Cortex of kidney (tissue), 1 donor: ENCODE data around the gene UBE4B.
"Not testable (repeated sequence)": the region's sequence is repeated elsewhere in the genome, so short reads cannot be mapped to it uniquely, and the experiment has no call there.

Source experiments
- DNase-seq: peaks from one replicate; lab custom pipeline; 2025; lab: John Stamatoyannopoulos, UW

Gene UBE4B

GRCh38 chr1:10177876-10178275 is 145.1 kb downstream of the UBE4B start:
- no peak for DNase-seq

- DNase-seq: no peak
Observed at GRCh38 chr1:10178597-10179405, 146.0 kb downstream of the UBE4B start.

- DNase-seq: no peak
Observed at GRCh38 chr1:10179406-10180091, 146.8 kb downstream of the UBE4B start.

- DNase-seq: no peak
Observed at GRCh38 chr1:10181154-10181553, 148.4 kb downstream of the UBE4B start.

- no peak for DNase-seq
Observed at GRCh38 chr1:10185759-10186158, 153.0 kb downstream of the UBE4B start.

GRCh38 chr1:10186331-10187025 is 153.7 kb downstream of the UBE4B start:
- no peak for DNase-seq

GRCh38 chr1:10187026-10187334 is 154.2 kb downstream of the UBE4B start:
- no peak for DNase-seq

GRCh38 chr1:10188133-10188650 is 155.4 kb downstream of the UBE4B start:
- DNase-seq: no peak

- no peak for DNase-seq
Observed at GRCh38 chr1:10189659-10190058, 156.9 kb downstream of the UBE4B start.

- no peak for DNase-seq
Observed at GRCh38 chr1:10192263-10192662, 159.5 kb downstream of the UBE4B start.

GRCh38 chr1:10193288-10193687 is 160.5 kb downstream of the UBE4B start:
- DNase-seq: no peak

- no peak for DNase-seq
Observed at GRCh38 chr1:10195570-10195969, 162.8 kb downstream of the UBE4B start.

- DNase-seq: no peak
Observed at GRCh38 chr1:10196976-10197375, 164.2 kb downstream of the UBE4B start.

- no peak for DNase-seq
Observed at GRCh38 chr1:10200620-10201019, 167.9 kb downstream of the UBE4B start.

GRCh38 chr1:10204003-10204642 is 171.4 kb downstream of the UBE4B start:
- DNase-seq: no peak

- DNase-seq: not testable (repeated sequence)
Observed at GRCh38 chr1:10205206-10205605, 172.4 kb downstream of the UBE4B start.

GRCh38 chr1:10207810-10208209 is 175.1 kb downstream of the UBE4B start:
- no peak for DNase-seq

- DNase-seq: no peak
Observed at GRCh38 chr1:10208537-10208936, 175.8 kb downstream of the UBE4B start.

GRCh38 chr1:10209590-10209904 is 176.8 kb downstream of the UBE4B start:
- DNase-seq: no peak

GRCh38 chr1:10209905-10210810 is 177.4 kb downstream of the UBE4B start, which contains the start of gene KIF1B:
TSS of gene KIF1B (plus strand) at chr1:10210570. CDS start at chr1:10232329, 21,759 bp downstream.
- peak; percentile 81 for DNase-seq
